ENCODE measurements around the gene SFTA2. TPM values are rescaled to one million over a fixed set of nuclear protein-coding genes. Genes with fewer than 3 reads are reported as not detected.

The SFTA2 gene
- total and polyA plus RNA-seq, 9 of the 15 experiments (the other 6 are each of a cell fraction or from before 2014, with no cell fraction given) = not detected

GRCh38 chr6:30895343-30895742 lies 36.6 kb downstream of the SFTA2 start (continued):
- TF ChIP-seq ZBTB11 (CRISPR knock-in tag; IDR thresholded peaks at IDR 0.05) (no peak), DLX4 (CRISPR knock-in tag; IDR thresholded peaks at IDR 0.05) (no peak), SMARCB1 (IDR thresholded peaks at IDR 0.05; ENCODE audit: insufficient read length, low read depth) (no peak), CREBBP (IDR thresholded peaks at IDR 0.05; ENCODE audit: low read depth, low read length) (no peak), TEAD4 (IDR thresholded peaks at IDR 0.05; ENCODE audit: low read length) (no peak), TEAD4 (CRISPR knock-in tag; IDR thresholded peaks at IDR 0.05; ENCODE audit: borderline replicate concordance) (no peak), TARDBP (IDR thresholded peaks at IDR 0.05) (no peak), ZNF639 (CRISPR knock-in tag; conservative IDR thresholded peaks at IDR 0.05 in 1 of 2, IDR thresholded peaks at IDR 0.05 in 1 of 2) (no peak), ZKSCAN8 (CRISPR knock-in tag; IDR thresholded peaks at IDR 0.05) (no peak), ZHX1 (conservative IDR thresholded peaks at IDR 0.05; ENCODE audit: low read length) (no peak), MEIS2 (IDR thresholded peaks at IDR 0.05; ENCODE audit: partially characterized antibody) (no peak), NELFE (IDR thresholded peaks at IDR 0.05; ENCODE audit: insufficient read depth, insufficient read length) (no peak), E2F5 (CRISPR knock-in tag; IDR thresholded peaks at IDR 0.05) (no peak), GTF2B (IDR thresholded peaks at IDR 0.05; ENCODE audit: extremely low read depth, insufficient read length) (no peak), ZBTB8A (IDR thresholded peaks at IDR 0.05; ENCODE audit: partially characterized antibody) (no peak)

All from K562 (cell line).